H1 (cell line): ENCODE measurements around the gene KIF26B. TPM values are rescaled to one million over a fixed set of nuclear protein-coding genes. Genes with fewer than 3 reads are reported as not detected.

Source experiments
- CTCF ChIP-seq, 3 experiments: IDR thresholded peaks; 1 replicate in 2 of 3; 2 replicates in 1 of 3; pipeline versions ENCODE4 v1.5.1 to v1.6.1; 2011; ENCODE audit warnings: low read length in 3 of 3, mild to moderate bottlenecking in 3 of 3, inconsistent platforms in 2 of 3, low read depth in 1 of 3, moderate library complexity in 1 of 3; ENCODE audit not compliant: insufficient read depth in 1 of 3; ENCODE audit errors: control extremely low read depth in 1 of 3
- EGR1 ChIP-seq: IDR thresholded peaks from 2 replicates; pipeline ENCODE4 v1.6.1; 2011; ENCODE audit warnings: low read depth, low read length, borderline replicate concordance
- polyA plus RNA-seq, 7 experiments: library from polyadenylated mRNA; depleted of rRNA in 3 of 7; stranded (reverse) in 5 of 7; unstranded in 2 of 7; fragments of >200 nt in 5 of 7; fragments of 200-250 nt in 2 of 7; gene quantifications; 1 replicate in 5 of 7; 2 replicates in 1 of 7; 4 replicates in 1 of 7; pipeline versions ENCODE4 v1.2.1 to v1.2.3, GENCODE V29; 2011 to 2013; ENCODE audit warnings: missing spikeins in 2 of 7, mixed read lengths in 2 of 7
- total RNA-seq: library from RNA; stranded (reverse); fragmentation: NEBNext Ultra II Directional; extraction: Animal tissue kit (Norgen Biotek cat#: 25700); gene quantifications from 2 replicates; pipeline ENCODE4 v1.2.1, GENCODE V29; 2021

Gene KIF26B
- total and polyA plus RNA-seq, 2 of the 8 experiments (the other 6 are each of a cell fraction or from before 2014, with no cell fraction given), result 0.06 to 0.28 TPM

DNA sequence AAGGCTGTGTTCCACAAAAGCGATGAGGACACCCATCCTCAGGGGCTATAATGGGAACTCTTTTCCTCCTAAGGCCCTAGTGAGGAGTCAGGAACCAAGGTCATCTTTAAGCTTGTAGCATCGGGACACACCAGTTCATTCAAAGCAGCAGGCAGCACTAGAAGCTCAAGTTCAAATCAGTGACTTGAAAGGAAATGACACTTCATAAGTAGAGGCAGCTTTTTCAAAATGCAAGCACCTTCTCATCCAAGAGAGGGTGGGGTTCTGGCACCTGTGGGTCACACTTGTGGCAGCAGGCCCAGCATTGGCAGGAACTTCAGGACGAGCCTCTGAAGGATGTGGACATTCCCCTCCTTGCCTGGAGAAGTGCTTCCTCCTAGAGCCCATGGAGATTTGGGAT is 496.3 kb downstream of the KIF26B start (continued):
- TF ChIP-seq CTCF (IDR thresholded peaks at IDR 0.05; ENCODE audit: control extremely low read depth in 1 of 3, insufficient read depth in 1 of 3, low read depth in 1 of 3, low read length in 3 of 3) (no peak), EGR1 (no peak)
- TF ChIP-seq, all 59 proteins: peak for 0
